ENCODE measurements around the gene KATNB1.

Gene KATNB1

GRCh38 chr16:57747091-57747490 is 11.5 kb downstream of the KATNB1 start:
- DNase-seq, result no peak

- DNase-seq, result no peak
Observed at GRCh38 chr16:57747496-57747895, 11.9 kb downstream of the KATNB1 start.

GRCh38 chr16:57747996-57748395 is 12.4 kb downstream of the KATNB1 start:
- DNase-seq, result no peak

- no peak for DNase-seq
Observed at GRCh38 chr16:57748596-57748995, 13.0 kb downstream of the KATNB1 start.

GRCh38 chr16:57749101-57749692 is 13.6 kb downstream of the KATNB1 start:
- no peak for DNase-seq

GRCh38 chr16:57749856-57750452 is 14.4 kb downstream of the KATNB1 start:
- DNase-seq, result no peak

GRCh38 chr16:57750796-57751538 is 15.4 kb downstream of the KATNB1 start:
- no peak for DNase-seq

GRCh38 chr16:57751539-57752202 is 16.1 kb downstream of the KATNB1 start:
- no peak for DNase-seq

- DNase-seq, result no peak
Observed at GRCh38 chr16:57752203-57752580, 16.6 kb downstream of the KATNB1 start.

GRCh38 chr16:57752581-57753447 is 17.2 kb downstream of the KATNB1 start:
- no peak for DNase-seq

GRCh38 chr16:57753448-57754353 is 18.1 kb downstream of the KATNB1 start:
- no peak for DNase-seq

- no peak for DNase-seq
Observed at GRCh38 chr16:57754354-57755060, 18.9 kb downstream of the KATNB1 start.

- no peak for DNase-seq
Observed at GRCh38 chr16:57755061-57755684, 19.6 kb downstream of the KATNB1 start.

GRCh38 chr16:57755726-57756423 is 20.3 kb downstream of the KATNB1 start:
- DNase-seq, result no peak

- no peak for DNase-seq
Observed at GRCh38 chr16:57756424-57757325, 21.1 kb downstream of the KATNB1 start.

- DNase-seq, result peak; percentile 80
Observed at GRCh38 chr16:57757326-57757786, 21.8 kb downstream of the KATNB1 start.

- DNase-seq, result no peak
Observed at GRCh38 chr16:57757883-57758282, 22.3 kb downstream of the KATNB1 start.

GRCh38 chr16:57758331-57759117 is 23.0 kb downstream of the KATNB1 start:
- DNase-seq, result no peak
